ENCODE results near the gene RELB. TPM values are rescaled to one million over a fixed set of nuclear protein-coding genes. Genes with fewer than 3 reads are reported as not detected.
A peak's percentile ranks its signal among the peaks of the same experiment; 100 is the strongest.

Gene RELB
- total and polyA plus RNA-seq, 2 donors (not counting 3 experiments of a cell fraction or from before 2014, with no cell fraction given) = 13.2 to 14.4 TPM

- FAIRE-seq (peak; percentile 74), DNase-seq (ENCODE audit: low read depth, low spot score) (peak; percentile 75)
- CTCF ChIA-PET = interaction anchor here (0.7 to 2.0 kb wide), 3 partner anchors 11 to 19 kb away, joined by 3 to 16 read pairs (median 10); no protein-coding TSS in a partner anchor
- Histone ChIP-seq H4K20me1 (replicated peaks; ENCODE audit: control insufficient read depth, extremely low read depth, insufficient read depth, low read length) (no peaks in the 10 kb centered on the region), H3K4me2 (ENCODE audit: insufficient read depth, low read length) (peak within 1 kb of the TSS; percentile 83), H3K79me2 (ENCODE audit: control insufficient read depth, insufficient read depth, low read length) (peaks cover 41% of the 10 kb centered on the region), H3K9me1 (replicated peaks; ENCODE audit: control insufficient read depth, extremely low read depth, insufficient read depth, low read length) (no peaks in the 10 kb centered on the region), H3K27me3 (ENCODE audit: control insufficient read depth in 2 of 2, insufficient read depth in 2 of 2, low read length in 2 of 2) (no peaks in the 10 kb centered on the region), H3K36me3 (ENCODE audit: control insufficient read depth in 2 of 2, extremely low read depth in 1 of 2, insufficient read depth in 2 of 2, low read length in 2 of 2) (peaks cover 0 to 4% of the 10 kb centered on the region in 2 experiments), H3K4me1 (ENCODE audit: control insufficient read depth, extremely low read depth, insufficient read depth, low read length) (peaks cover 16% of the 10 kb centered on the region), H3K27ac (ENCODE audit: insufficient read depth, low read depth, low read length) (peak within 1 kb of the TSS; percentile 50), H3K4me3 (replicated peaks in 1 of 3; ENCODE audit: insufficient read depth in 1 of 3, low read depth in 1 of 3, low read length in 3 of 3) (peak within 1 kb of the TSS; percentile 57 to 79 (median 58)), H3K9me3 (replicated peaks; ENCODE audit: control insufficient read depth, insufficient read depth, low read length) (no peaks in the 10 kb centered on the region), H3K9ac (replicated peaks; ENCODE audit: extremely low read depth, insufficient read depth, low read length) (peak within 1 kb of the TSS; percentile 80), H2AFZ (ENCODE audit: low read depth, low read length) (peak within 1 kb of the TSS; percentile 95)
- POLR2A ChIA-PET = no interaction called here
- intact Hi-C loops (cut with micrococcal nuclease) (loop anchor here (1.0 to 5.0 kb wide), 2 partner anchors 12 to 42 kb away; partner anchors contain the start of gene CLASRP), dilution Hi-C loops (cut with MboI; ENCODE audit: extremely low pct_ligation_motif_present, low sequenced_read_pairs) (no loop called here)
- no TSS peak for BruUV-seq (replicated peaks)
- TF ChIP-seq JUN (IDR thresholded peaks at IDR 0.05; ENCODE audit: borderline replicate concordance, insufficient read depth, insufficient read length, low read depth) (no peak), GATA2 (IDR thresholded peaks at IDR 0.05; ENCODE audit: insufficient read depth, insufficient read length, low read depth, low read length) (no peak), MYC (IDR thresholded peaks at IDR 0.05; ENCODE audit: low read depth, low read length) (peak; percentile 60), FOS (IDR thresholded peaks at IDR 0.05; ENCODE audit: borderline replicate concordance, insufficient read depth, low read length) (no peak), POLR2A (IDR thresholded peaks at IDR 0.05; ENCODE audit: low read depth, low read length) (no peak), CTCF (IDR thresholded peaks at IDR 0.05; ENCODE audit: extremely low read depth in 1 of 2, insufficient read depth in 1 of 2, low read depth in 1 of 2, low read length in 2 of 2) (peak in 1 of 2 donors; percentile 6), MAX (IDR thresholded peaks at IDR 0.05; ENCODE audit: insufficient read depth, insufficient read length) (peak; percentile 89), POLR2AphosphoS5 (IDR thresholded peaks at IDR 0.05; ENCODE audit: insufficient read depth, low read depth, low read length) (peak; percentile 70)
Measured at GRCh38 chr19:45079063-45079910, 78.0 kb downstream of the RELB start, which contains the start of gene GEMIN7. GEMIN7 (plus strand) TSS chr19:45079260; CDS start chr19:45090115, 10,855 bp downstream.
